ENCODE data around the gene CREB3L1. TPM values are rescaled to one million over a fixed set of nuclear protein-coding genes. Genes with fewer than 3 reads are reported as not detected.

The CREB3L1 gene
- total RNA-seq, 1 experiment from 2014 or later: not detected

DNA sequence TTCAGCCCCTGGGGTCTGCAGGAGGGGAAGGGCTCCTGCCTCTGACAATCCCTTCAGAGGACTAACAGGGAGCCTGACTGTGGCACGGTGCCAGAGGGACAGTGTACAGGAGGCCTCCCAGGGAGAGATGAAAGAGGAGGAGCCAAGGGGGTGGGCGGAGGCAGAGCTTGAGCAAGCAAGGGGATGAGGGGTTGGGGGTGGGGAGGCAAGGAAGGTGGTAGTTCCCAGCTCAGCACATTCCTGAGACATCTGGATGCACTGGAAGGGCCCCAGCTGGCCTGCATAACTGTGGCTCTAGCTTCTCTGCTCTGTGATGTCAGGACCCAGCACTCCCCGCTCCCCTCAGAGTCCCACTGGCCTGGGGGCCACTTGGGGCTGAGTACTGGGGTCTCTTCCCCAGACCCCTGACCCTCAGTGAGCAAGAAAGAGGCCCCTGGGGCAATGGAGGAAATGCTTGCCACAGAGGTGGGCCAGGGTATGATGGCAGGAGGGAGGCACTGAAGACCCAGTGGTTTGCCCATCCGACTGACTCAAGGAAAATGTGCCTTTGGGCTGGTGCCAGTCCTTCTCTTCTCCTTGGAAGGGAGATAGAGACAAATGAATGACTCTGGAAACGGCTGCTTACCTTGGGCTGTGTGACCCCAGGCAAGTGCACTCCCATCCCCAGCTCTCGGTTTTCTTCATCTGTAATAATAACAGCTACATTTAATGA lies 13.3 kb downstream of the CREB3L1 start:
- peak; percentile 91 for DNase-seq (ENCODE audit: unreplicated experiment)
- ChIA-PET POLR2A (interaction anchor here (0.9 to 2.4 kb wide), 4 partner anchors 17 to 53 kb away, joined by 3 to 8 read pairs (median 4); no protein-coding TSS in a partner anchor), CTCF (interaction anchor here (0.7 to 4.1 kb wide), 8 partner anchors 14 to 210 kb away, joined by 3 to 19 read pairs (median 5); partner anchors contain the start of gene CREB3L1)
- TF ChIP-seq, protein P1, sequence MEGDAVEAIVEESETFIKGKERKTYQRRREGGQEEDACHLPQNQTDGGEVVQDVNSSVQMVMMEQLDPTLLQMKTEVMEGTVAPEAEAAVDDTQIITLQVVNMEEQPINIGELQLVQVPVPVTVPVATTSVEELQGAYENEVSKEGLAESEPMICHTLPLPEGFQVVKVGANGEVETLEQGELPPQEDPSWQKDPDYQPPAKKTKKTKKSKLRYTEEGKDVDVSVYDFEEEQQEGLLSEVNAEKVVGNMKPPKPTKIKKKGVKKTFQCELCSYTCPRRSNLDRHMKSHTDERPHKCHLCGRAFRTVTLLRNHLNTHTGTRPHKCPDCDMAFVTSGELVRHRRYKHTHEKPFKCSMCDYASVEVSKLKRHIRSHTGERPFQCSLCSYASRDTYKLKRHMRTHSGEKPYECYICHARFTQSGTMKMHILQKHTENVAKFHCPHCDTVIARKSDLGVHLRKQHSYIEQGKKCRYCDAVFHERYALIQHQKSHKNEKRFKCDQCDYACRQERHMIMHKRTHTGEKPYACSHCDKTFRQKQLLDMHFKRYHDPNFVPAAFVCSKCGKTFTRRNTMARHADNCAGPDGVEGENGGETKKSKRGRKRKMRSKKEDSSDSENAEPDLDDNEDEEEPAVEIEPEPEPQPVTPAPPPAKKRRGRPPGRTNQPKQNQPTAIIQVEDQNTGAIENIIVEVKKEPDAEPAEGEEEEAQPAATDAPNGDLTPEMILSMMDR (IDR thresholded peaks at IDR 0.05; ENCODE audit: unreplicated experiment): no peak
- no peaks in the 10 kb centered on the region for H3K9me3 Mint-ChIP-seq (ENCODE audit: unreplicated experiment)
- no TSS peak for BruUV-seq (replicated peaks)
- H3K27me3 Mint-ChIP-seq (ENCODE audit: insufficient read depth, unreplicated experiment): no peaks in the 10 kb centered on the region
- H3K36me3 Mint-ChIP-seq (ENCODE audit: insufficient read depth, unreplicated experiment): no peaks in the 10 kb centered on the region
- intact Hi-C loops (cut with micrococcal nuclease): no loop called here
- H3K4me1 Mint-ChIP-seq (ENCODE audit: insufficient read depth, unreplicated experiment): peaks cover 23% of the 10 kb centered on the region
- H3K4me3 Mint-ChIP-seq (ENCODE audit: unreplicated experiment): peak overlapping the region; percentile 24
- no peak overlapping the region for H3K27ac Mint-ChIP-seq (ENCODE audit: low read depth, unreplicated experiment)

DNA sequence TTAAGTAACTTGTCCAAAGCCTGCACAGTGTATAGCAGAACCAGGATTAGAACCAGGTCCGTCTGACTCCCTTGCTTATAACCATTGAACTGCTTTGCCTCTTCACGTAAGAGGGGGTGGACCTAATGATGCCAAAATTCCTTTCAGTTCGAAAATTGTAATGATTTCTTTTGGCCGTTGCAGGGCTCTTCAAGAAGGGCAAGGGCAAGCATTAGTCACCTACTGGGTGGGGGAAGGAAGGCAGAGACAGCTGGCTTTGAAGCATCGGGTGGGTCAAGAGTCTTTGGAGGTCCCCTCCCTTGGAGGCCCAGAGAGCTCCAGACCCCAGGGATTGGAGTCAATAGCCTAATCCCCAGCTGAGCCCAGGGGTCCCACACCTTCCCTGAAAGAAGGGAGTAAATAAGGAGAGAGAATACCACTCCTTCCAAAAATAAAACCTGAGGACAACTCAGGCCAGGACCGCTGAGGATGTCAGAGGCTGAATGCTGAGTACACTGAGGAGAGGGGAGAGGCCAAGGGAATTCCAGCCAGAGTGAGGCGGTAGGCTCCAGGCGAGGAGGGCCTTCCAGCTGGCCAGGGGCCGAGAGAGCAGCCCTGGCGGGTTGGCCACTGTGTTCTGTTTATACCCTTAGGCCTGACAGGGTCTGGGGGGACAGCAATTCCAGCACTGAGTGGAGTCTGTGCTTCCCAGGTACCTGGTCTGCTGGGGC lies 14.1 kb downstream of the CREB3L1 start:
- ChIA-PET CTCF (interaction anchor here (0.7 to 4.1 kb wide), 4 partner anchors 16 to 54 kb away, joined by 4 to 19 read pairs (median 10); no protein-coding TSS in a partner anchor), POLR2A (interaction anchor here (0.9 to 2.4 kb wide), 6 partner anchors 18 to 53 kb away, joined by 3 to 8 read pairs (median 4); no protein-coding TSS in a partner anchor)
- H3K4me1 Mint-ChIP-seq (ENCODE audit: insufficient read depth, unreplicated experiment): peaks cover 23% of the 10 kb centered on the region
- H3K36me3 Mint-ChIP-seq (ENCODE audit: insufficient read depth, unreplicated experiment): no peaks in the 10 kb centered on the region
- TF ChIP-seq, protein P1 (IDR thresholded peaks at IDR 0.05; ENCODE audit: unreplicated experiment): no peak
- BruUV-seq (replicated peaks): no TSS peak
- no peak overlapping the region for H3K27ac Mint-ChIP-seq (ENCODE audit: low read depth, unreplicated experiment)
- no peaks in the 10 kb centered on the region for H3K27me3 Mint-ChIP-seq (ENCODE audit: insufficient read depth, unreplicated experiment)
- DNase-seq (ENCODE audit: unreplicated experiment): no peak
- intact Hi-C loops (cut with micrococcal nuclease): no loop called here
- no peaks in the 10 kb centered on the region for H3K9me3 Mint-ChIP-seq (ENCODE audit: unreplicated experiment)
- no peak overlapping the region for H3K4me3 Mint-ChIP-seq (ENCODE audit: unreplicated experiment)

DNA sequence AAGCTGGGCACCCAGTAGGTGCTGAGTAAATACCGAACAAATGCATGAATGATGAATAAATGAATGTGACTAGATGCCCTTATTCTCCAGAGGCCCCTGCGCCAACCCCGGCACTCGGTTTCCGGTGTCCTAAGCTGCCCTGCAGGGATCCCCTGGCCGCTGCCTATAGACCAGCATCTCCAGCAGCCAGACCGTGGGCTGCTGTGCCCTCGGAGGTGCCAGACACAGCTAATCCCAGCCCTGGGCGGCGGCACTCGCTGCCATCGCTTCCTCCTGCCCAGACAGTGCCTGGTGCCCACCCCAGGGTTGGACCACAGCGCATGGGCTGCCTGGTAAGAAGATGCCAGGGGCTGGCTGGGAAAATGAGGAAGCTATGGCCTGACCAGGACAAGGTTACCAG lies 15.6 kb downstream of the CREB3L1 start:
- Mint-ChIP-seq H3K4me3 (ENCODE audit: unreplicated experiment) (no peak overlapping the region), H3K36me3 (ENCODE audit: insufficient read depth, unreplicated experiment) (no peaks in the 10 kb centered on the region), H3K4me1 (ENCODE audit: insufficient read depth, unreplicated experiment) (peaks cover 23% of the 10 kb centered on the region), H3K27ac (ENCODE audit: low read depth, unreplicated experiment) (no peak overlapping the region), H3K27me3 (ENCODE audit: insufficient read depth, unreplicated experiment) (no peaks in the 10 kb centered on the region), H3K9me3 (ENCODE audit: unreplicated experiment) (no peaks in the 10 kb centered on the region)
- intact Hi-C loops (cut with micrococcal nuclease): no loop called here
- CTCF ChIA-PET: interaction anchor here (0.5 to 1.1 kb wide), 3 partner anchors 48 to 1311 kb away, joined by 3 to 5 read pairs (median 4); no protein-coding TSS in a partner anchor
- TF ChIP-seq, protein P1 (IDR thresholded peaks at IDR 0.05; ENCODE audit: unreplicated experiment): no peak
- POLR2A ChIA-PET: interaction anchor here (1.5 kb wide), 1 partner anchor 55 kb away, joined by 4 read pairs; no protein-coding TSS in a partner anchor
- no TSS peak for BruUV-seq (replicated peaks)
- no peak for DNase-seq (ENCODE audit: unreplicated experiment)

DNA sequence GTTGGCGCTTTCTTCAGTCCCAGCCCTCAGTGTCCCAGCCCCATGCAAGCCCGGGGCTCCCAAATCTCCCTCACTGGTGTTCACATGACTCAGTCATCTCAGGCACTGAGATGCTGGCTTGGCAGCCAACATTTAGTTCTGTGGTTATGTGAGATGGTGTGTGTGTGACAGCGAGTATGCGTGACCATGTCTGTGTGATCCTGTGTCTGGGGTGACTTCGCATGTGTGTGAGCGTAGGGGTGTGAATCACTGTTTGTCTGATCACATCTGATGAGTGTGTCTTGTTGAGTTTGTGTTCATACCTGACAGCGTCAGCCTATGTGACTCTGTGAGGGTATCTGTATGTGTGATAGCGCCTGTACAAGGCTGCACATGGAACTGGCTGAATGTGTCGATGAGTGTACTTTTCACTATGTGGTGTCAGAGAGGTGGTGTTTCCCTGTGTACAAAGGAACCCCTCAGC lies 16.2 kb downstream of the CREB3L1 start:
- H3K4me1 Mint-ChIP-seq (ENCODE audit: insufficient read depth, unreplicated experiment): peaks cover 23% of the 10 kb centered on the region
- no peaks in the 10 kb centered on the region for H3K27me3 Mint-ChIP-seq (ENCODE audit: insufficient read depth, unreplicated experiment)
- CTCF ChIA-PET: interaction anchor here (0.5 to 0.6 kb wide), 2 partner anchors 49 to 1312 kb away, joined by 3 to 4 read pairs; no protein-coding TSS in a partner anchor
- TF ChIP-seq, protein P1 (IDR thresholded peaks at IDR 0.05; ENCODE audit: unreplicated experiment): no peak
- intact Hi-C loops (cut with micrococcal nuclease): no loop called here
- no peak overlapping the region for H3K4me3 Mint-ChIP-seq (ENCODE audit: unreplicated experiment)
- no peaks in the 10 kb centered on the region for H3K36me3 Mint-ChIP-seq (ENCODE audit: insufficient read depth, unreplicated experiment)
- POLR2A ChIA-PET: interaction anchor here (0.6 kb wide), 1 partner anchor 393 kb away, joined by 4 read pairs; no protein-coding TSS in a partner anchor
- H3K27ac Mint-ChIP-seq (ENCODE audit: low read depth, unreplicated experiment): no peak overlapping the region
- no peaks in the 10 kb centered on the region for H3K9me3 Mint-ChIP-seq (ENCODE audit: unreplicated experiment)
- DNase-seq (ENCODE audit: unreplicated experiment): no peak
- BruUV-seq (replicated peaks): no TSS peak

Measured in MCF 10A (cell line).